ENCODE results near the gene DCBLD2.
"Not testable (repeated sequence)": the region's sequence is repeated elsewhere in the genome, so short reads cannot be mapped to it uniquely, and the experiment has no call there.

Gene DCBLD2

DNA sequence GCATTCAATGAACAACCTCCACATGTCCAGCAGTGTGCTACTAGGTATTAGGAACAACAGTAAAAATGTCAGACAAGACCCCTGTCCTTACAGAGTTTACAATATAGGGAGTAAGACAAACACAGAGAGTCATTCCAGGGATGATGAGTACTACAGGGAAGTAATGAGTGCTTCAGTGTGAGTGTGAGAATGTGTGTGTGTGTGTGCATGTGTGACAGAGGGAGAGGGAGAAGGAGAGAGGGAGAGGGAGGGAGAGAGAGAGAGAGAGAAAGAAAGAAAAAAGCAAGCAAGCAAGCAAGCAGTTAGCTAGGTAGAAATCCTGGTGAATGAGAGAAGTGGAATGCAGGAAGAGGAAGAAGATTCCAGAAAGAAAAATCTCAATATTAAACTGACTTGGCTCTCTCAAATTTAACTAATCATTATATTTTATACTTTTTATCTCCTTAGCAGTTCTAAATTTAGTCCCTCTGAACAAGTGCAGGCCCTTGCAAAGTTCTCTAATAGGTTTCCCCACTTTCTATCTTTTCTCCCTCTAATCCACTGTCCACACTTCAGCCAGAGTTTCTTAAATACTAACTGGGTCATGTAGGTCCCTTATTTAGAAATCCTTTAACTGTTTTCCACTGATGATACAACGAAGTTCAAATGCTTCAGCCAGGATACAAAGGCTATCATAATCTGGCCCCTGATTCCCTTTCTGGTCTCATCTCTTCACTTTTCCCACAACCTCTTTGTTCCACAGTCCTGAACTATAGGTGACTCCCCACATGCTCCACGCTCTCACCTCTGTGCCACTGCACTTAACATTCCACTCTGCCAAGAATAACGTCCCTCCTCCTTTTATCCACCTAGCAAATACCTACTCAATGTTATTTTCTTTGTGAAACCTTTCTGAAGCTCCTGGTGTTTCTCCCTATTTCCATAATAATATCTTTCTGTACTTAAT is 10.3 kb downstream of the DCBLD2 start:
- no peak for DNase-seq

DNA sequence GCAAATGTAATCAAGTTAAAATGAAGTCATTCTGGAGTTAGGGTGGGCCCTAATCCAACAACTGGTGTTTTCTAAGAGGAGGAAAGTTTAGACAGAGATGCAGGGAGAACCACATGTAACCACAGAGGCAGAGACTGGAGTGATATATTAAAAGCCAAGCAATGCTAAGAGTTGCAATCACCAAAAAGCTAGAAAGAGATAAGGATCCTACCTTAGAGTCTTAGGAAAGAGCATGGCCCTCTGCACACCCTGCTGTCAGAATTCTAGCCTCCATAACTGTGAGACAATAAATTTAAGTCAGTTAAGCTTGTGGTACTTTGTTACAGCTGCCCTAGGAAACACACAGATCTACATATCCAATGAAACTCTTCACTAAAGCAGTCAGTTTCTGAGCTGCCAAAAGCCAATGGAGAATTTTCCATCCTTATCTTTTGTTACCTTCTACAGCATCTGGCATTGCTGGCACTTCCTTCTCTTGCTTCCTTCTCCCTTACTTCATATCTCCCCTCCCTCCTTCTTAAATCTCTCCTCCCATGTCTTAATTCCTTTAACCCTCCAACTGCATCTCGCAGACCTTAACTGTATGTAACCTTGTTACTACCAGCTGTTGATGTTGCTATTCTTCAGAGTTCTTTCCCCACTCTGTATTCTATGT is 11.2 kb downstream of the DCBLD2 start:
- DNase-seq: no peak

- no peak for DNase-seq
These were observed 13.8 kb downstream of the DCBLD2 start for GRCh38 chr3:98887684-98888083.

DNA sequence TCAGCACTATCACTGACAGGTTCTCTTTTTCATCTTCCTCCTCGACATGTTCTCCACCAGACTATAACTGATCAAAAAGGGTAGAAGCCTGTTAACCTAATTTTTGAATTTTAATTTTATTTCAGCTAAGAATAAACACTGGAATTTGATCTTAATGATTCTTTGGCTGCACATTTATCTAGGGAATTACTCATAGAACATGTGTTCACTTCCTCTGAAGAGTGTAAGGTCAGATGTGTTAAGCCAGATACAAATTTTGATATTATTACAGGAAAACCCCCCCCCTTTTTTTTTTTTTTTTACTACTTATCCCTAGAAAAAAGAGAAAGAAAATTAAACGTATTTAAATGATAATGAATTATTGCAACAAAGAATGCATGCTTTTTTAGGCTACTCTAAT is 15.0 kb downstream of the DCBLD2 start:
- no peak for DNase-seq

GRCh38 chr3:98885851-98886250 is 15.6 kb downstream of the DCBLD2 start:
- DNase-seq: no peak

- no peak for DNase-seq
These were observed 16.7 kb downstream of the DCBLD2 start for GRCh38 chr3:98884675-98885371.

GRCh38 chr3:98882614-98883333 is 18.7 kb downstream of the DCBLD2 start:
- not testable (repeated sequence) for DNase-seq

DNA sequence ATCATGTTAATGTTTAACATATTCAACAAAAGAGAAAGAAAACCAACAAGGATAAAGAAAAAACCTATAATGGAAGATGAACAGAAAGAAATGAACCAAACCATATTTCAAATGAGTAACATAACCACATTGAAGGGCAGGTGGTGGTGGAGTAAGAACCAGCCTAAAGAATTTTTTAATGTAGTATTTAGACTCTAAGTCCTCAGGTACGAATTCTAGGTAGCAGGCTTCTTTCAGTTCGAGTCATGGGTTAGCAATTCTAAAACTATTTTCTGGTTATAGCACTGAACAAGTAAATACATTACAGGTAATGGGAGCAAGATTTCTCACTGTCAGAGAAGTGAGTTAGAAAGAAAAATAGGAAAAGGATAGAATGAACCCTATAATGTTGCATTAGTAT is 24.4 kb downstream of the DCBLD2 start:
- DNase-seq: no peak

- DNase-seq: no peak
These were observed 26.0 kb downstream of the DCBLD2 start for GRCh38 chr3:98875535-98875934.

- no peak for DNase-seq
These were observed 26.8 kb downstream of the DCBLD2 start for GRCh38 chr3:98874602-98875249.

- DNase-seq: no peak
These were observed 32.1 kb downstream of the DCBLD2 start for GRCh38 chr3:98869391-98869790.

- not testable (repeated sequence) for DNase-seq
These were observed 43.5 kb downstream of the DCBLD2 start for GRCh38 chr3:98857971-98858370.

DNA sequence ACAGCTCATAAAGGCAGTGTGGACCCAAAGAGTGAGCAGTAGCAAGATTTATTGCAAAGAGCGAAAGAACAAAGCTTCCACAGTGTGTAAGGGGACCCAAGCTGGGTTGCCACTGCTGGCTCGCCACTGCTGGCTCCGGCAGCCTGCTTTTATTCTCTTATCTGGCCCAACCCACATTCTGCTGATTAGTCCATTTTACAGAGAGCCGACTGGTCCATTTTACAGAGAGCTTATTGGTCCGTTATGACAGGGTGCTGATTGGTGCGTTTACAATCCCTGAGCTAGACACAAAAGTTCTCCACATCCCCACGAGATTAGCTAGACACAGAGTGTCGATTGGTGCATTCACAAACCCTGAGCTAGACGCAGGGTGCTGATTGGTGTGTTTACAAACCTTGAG is 44.2 kb downstream of the DCBLD2 start:
- DNase-seq: not testable (repeated sequence)

- DNase-seq: no peak
These were observed 44.8 kb downstream of the DCBLD2 start for GRCh38 chr3:98856724-98857123.

GRCh38 chr3:98855806-98856400 is 45.6 kb downstream of the DCBLD2 start:
- DNase-seq: no peak

DNA sequence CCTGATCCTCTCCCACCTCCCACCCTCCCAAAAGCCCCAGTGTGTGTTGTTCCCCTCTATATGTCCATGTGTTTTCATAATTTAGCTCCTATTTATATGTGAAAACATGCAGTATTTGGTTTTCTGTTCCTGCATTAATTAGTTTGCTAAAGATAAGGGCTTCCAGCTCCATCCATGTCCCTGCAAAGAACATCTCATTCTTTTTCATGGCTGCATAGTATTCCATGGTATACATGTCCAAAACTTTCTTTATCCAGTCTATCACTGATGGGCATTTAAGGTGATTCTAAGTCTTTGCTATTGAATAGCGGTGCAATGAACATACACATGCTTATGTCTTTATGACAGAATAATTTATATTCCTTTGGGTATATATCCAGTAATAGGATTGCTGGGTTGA is 53.4 kb downstream of the DCBLD2 start:
- no peak for DNase-seq

DNA sequence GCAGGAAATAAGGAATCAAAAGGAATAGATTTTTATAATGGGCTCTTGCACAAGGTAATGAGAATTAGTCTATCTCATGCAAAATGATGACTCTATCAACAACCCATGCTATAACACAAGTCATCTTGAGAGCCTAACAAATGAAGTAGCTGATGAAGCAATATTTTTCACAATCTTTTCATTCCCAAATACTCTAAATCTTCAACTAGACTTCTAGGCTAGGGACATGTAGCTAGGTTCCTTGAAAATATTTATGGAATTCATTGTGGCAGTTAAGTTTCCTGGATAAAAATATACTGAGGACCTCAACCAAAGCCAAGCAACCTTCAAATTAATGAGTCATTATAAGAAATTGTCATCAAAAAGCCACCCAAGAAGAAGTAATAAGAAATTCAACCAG is 55.4 kb downstream of the DCBLD2 start:
- no peak for DNase-seq

DNA sequence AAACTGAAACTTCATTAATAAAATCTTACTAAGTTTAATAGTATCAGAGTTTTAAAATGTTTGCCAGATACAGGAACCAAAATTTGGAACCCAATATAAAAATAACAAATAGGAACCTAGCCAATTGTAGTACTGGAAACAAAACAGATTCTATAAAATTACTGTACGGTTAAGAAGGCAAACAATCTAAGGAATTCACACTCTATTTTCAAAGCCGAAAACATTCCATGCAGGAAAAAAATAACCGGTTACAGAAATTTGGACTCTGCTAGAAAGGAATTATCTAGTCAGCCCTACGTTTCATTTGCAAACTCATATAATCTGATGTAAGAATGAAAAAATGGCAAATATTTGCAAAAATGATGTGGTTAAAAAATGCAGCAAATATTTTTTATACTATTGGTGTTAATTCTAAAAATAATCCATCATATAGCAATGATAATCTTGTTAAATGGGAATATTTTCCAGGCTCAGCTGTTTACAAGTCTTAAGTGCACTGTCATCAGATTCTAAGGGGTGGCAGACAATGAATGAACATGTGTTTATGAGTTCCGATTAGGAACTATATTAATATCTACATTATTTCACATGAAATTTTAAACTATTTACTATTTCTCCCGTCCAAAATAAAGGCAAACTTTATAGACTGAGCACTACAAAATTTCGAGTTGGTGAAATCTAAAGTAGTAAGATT is 58.1 kb downstream of the DCBLD2 start:
- DNase-seq: no peak

DNA sequence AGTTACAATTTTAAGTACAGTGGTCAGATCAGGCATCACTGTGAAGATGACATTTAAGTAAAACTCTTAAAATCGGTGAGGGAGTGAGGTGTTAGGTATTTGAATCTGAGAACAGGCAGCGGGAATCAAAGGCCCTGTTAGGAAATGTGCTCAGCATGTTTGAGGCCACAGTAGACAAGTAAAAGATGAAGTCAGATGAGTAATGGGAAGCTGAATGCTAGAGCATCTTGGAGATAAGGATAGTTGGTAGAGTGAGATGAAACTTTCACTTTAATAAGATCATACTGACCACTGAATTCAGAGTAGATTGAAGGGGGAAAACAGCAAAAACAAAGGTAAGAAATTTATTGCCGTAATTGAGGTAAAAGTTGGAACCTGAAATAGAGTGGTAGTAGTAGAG is 61.6 kb downstream of the DCBLD2 start:
- no peak for DNase-seq

- DNase-seq: not testable (repeated sequence)
These were observed 70.4 kb downstream of the DCBLD2 start for GRCh38 chr3:98831060-98831459.

- no peak for DNase-seq
These were observed 72.2 kb downstream of the DCBLD2 start for GRCh38 chr3:98829246-98829832.

Measured in NCI-H1048 (cell line).